ENCODE measurements around the gene ADCY2.

The ADCY2 gene

GRCh38 chr5:7754997-7755596 lies 359.2 kb downstream of the ADCY2 start:
- H3K27me3 ChIP-seq (ENCODE audit: insufficient read depth, low read depth): no peaks in the 10 kb centered on the region
- H4K20me1 ChIP-seq (ENCODE audit: insufficient read depth): no peaks in the 10 kb centered on the region
- no peak overlapping the region for H3K4me2 ChIP-seq
- no peaks in the 10 kb centered on the region for H3K4me1 ChIP-seq (ENCODE audit: low read depth, poor library complexity, severe bottlenecking)
- H3K36me3 ChIP-seq (ENCODE audit: insufficient read depth): no peaks in the 10 kb centered on the region
- peak; percentile 42; the same call in 1 of the 2 replicates for TF ChIP-seq CTCF (conservative IDR thresholded peaks at IDR 0.05; ENCODE audit: low read depth, low read length)
- H3K79me2 ChIP-seq (ENCODE audit: insufficient read depth, low read depth): no peaks in the 10 kb centered on the region
- H3K9ac ChIP-seq: no peak overlapping the region
- no peak overlapping the region for H2AFZ ChIP-seq (ENCODE audit: low read depth)
- no peak overlapping the region for H3K27ac ChIP-seq
- no peak overlapping the region for H3K4me3 ChIP-seq (IDR thresholded peaks at IDR 0.05; ENCODE audit: insufficient read depth, low read depth, low read length)

- no peak overlapping the region for H3K9ac ChIP-seq
- H4K20me1 ChIP-seq (ENCODE audit: insufficient read depth): no peaks in the 10 kb centered on the region
- H3K4me3 ChIP-seq (IDR thresholded peaks at IDR 0.05; ENCODE audit: insufficient read depth, low read depth, low read length): no peak overlapping the region
- no peak overlapping the region for H2AFZ ChIP-seq (ENCODE audit: low read depth)
- no peak overlapping the region for H3K4me2 ChIP-seq
- no peaks in the 10 kb centered on the region for H3K36me3 ChIP-seq (ENCODE audit: insufficient read depth)
- no peaks in the 10 kb centered on the region for H3K27me3 ChIP-seq (ENCODE audit: insufficient read depth, low read depth)
- H3K4me1 ChIP-seq (ENCODE audit: low read depth, poor library complexity, severe bottlenecking): no peaks in the 10 kb centered on the region
- H3K27ac ChIP-seq: no peak overlapping the region
- no peak for TF ChIP-seq CTCF (conservative IDR thresholded peaks at IDR 0.05; ENCODE audit: low read depth, low read length)
- H3K79me2 ChIP-seq (ENCODE audit: insufficient read depth, low read depth): no peaks in the 10 kb centered on the region
Observed at GRCh38 chr5:7755958-7756357, 360.0 kb downstream of the ADCY2 start.

- H3K27ac ChIP-seq: no peak overlapping the region
- H4K20me1 ChIP-seq (ENCODE audit: insufficient read depth): no peaks in the 10 kb centered on the region
- H3K27me3 ChIP-seq (ENCODE audit: insufficient read depth, low read depth): no peaks in the 10 kb centered on the region
- H3K9ac ChIP-seq: no peak overlapping the region
- no peak overlapping the region for H3K4me2 ChIP-seq
- H3K79me2 ChIP-seq (ENCODE audit: insufficient read depth, low read depth): no peaks in the 10 kb centered on the region
- H2AFZ ChIP-seq (ENCODE audit: low read depth): no peak overlapping the region
- no peaks in the 10 kb centered on the region for H3K4me1 ChIP-seq (ENCODE audit: low read depth, poor library complexity, severe bottlenecking)
- TF ChIP-seq CTCF (conservative IDR thresholded peaks at IDR 0.05; ENCODE audit: low read depth, low read length): no peak
- no peaks in the 10 kb centered on the region for H3K36me3 ChIP-seq (ENCODE audit: insufficient read depth)
- no peak overlapping the region for H3K4me3 ChIP-seq (IDR thresholded peaks at IDR 0.05; ENCODE audit: insufficient read depth, low read depth, low read length)
Observed at GRCh38 chr5:7756453-7756852, 360.5 kb downstream of the ADCY2 start.

- no peak overlapping the region for H3K4me2 ChIP-seq
Observed at GRCh38 chr5:7759257-7759871, 363.4 kb downstream of the ADCY2 start.

More at GRCh38 chr5:7759257-7759871, 363.4 kb downstream of the ADCY2 start:
- Histone ChIP-seq H3K9ac (no peak overlapping the region), H3K27ac (no peak overlapping the region), H4K20me1 (ENCODE audit: insufficient read depth) (no peaks in the 10 kb centered on the region), H3K27me3 (ENCODE audit: insufficient read depth, low read depth) (no peaks in the 10 kb centered on the region), H3K79me2 (ENCODE audit: insufficient read depth, low read depth) (no peaks in the 10 kb centered on the region), H3K36me3 (ENCODE audit: insufficient read depth) (no peaks in the 10 kb centered on the region), H3K4me1 (ENCODE audit: low read depth, poor library complexity, severe bottlenecking) (no peaks in the 10 kb centered on the region), H2AFZ (ENCODE audit: low read depth) (no peak overlapping the region), H3K4me3 (IDR thresholded peaks at IDR 0.05; ENCODE audit: insufficient read depth, low read depth, low read length) (no peak overlapping the region)
- TF ChIP-seq CTCF (conservative IDR thresholded peaks at IDR 0.05; ENCODE audit: low read depth, low read length): no peak

All from KMS-11 (cell line).